Neural crest cell (in vitro differentiated cells): ENCODE measurements around the gene LPP. TPM values are rescaled to one million over a fixed set of nuclear protein-coding genes. Genes with fewer than 3 reads are reported as not detected.

ENCODE experiments used
- DNase-seq: peaks from one replicate; pipeline ENCODE4 v3.0.0; 2021; ENCODE audit warnings: low read depth, mixed read lengths, low spot score
- H3K27ac Mint-ChIP-seq: one replicate; pipeline ENCODE4 v1.8.0; 2021; ENCODE audit warnings: mild to moderate bottlenecking, mixed read lengths; ENCODE audit not compliant: unreplicated experiment
- H3K27me3 Mint-ChIP-seq: 2 replicates; pipeline ENCODE4 v1.8.0; 2021; ENCODE audit warnings: low read depth, mild to moderate bottlenecking, mixed read lengths
- H3K36me3 Mint-ChIP-seq: 2 replicates; pipeline ENCODE4 v1.8.0; 2021; ENCODE audit warnings: low read depth, mild to moderate bottlenecking, mixed read lengths
- H3K4me1 Mint-ChIP-seq: 2 replicates; pipeline ENCODE4 v1.8.0; 2021; ENCODE audit warnings: mixed read lengths
- H3K4me3 Mint-ChIP-seq: one replicate; pipeline ENCODE4 v1.8.0; 2021; ENCODE audit warnings: mild to moderate bottlenecking, mixed read lengths
- H3K9me3 Mint-ChIP-seq: 2 replicates; pipeline ENCODE4 v1.8.0; 2021; ENCODE audit warnings: mixed read lengths
- total RNA-seq: library from RNA; stranded (reverse); gene quantifications from 2 replicates; pipeline ENCODE4 v1.2.1, GENCODE V29; 2021
- TF ChIP-seq, protein P1 (sequence below): fragments of 200-600 bp; sonication (generic); conservative IDR thresholded peaks from 2 replicates; pipeline ENCODE4 v1.5.0; 2021; ENCODE audit warnings: antibody characterized with exemption, mild to moderate bottlenecking

The LPP gene
- total RNA-seq, 1 donor from 2014 or later, result 38.7 TPM

DNA sequence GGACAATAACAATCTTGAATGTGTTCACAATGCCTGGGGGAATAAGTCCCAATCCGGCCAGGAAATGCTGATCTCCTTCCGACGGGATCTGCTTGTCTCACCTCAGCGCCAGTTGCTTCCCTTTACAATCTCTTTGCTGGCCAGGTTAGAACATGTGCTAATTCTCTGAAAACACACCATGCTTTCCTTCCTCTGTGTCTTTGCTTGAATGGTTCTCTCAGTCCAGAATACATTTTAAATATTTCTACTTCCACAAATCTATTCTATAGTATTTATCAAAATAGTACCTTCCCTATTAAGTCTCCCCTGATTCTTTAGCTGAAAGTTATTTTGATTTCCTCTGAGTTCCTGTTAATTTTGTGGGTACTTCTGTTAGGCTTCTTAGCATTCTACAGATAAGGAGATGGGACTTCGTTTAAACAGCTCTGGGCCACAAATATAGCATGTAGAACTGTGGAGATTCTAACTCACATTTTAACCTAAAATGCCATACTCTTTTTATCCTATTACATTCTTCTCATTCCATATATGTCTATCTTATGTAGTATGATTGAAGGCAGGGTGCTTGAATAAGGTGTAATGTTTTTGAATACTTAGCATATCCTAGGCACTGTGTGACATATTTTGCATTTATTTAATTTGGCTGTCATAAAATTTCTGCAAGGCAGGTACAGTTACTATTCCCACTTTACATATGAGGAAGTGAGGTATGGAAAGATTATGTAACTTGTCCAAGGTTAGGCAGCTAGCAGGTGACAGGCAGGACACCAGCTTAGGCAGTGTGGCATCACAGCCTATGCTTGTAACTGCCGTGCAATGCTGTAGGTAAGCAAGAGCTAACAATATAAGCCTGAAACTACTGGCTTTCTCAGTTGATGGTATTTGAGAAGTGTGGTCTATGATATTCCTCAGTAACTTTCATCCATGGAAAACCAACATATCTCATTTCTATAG lies 299.8 kb downstream of the LPP start:
- H3K4me1 Mint-ChIP-seq, result peaks cover 20% of the 10 kb centered on the region
- no peaks in the 10 kb centered on the region for H3K27me3 Mint-ChIP-seq
- H3K4me3 Mint-ChIP-seq, result no peak overlapping the region
- H3K36me3 Mint-ChIP-seq, result no peaks in the 10 kb centered on the region
- no peaks in the 10 kb centered on the region for H3K9me3 Mint-ChIP-seq
- no peak overlapping the region for H3K27ac Mint-ChIP-seq
- TF ChIP-seq, protein P1, sequence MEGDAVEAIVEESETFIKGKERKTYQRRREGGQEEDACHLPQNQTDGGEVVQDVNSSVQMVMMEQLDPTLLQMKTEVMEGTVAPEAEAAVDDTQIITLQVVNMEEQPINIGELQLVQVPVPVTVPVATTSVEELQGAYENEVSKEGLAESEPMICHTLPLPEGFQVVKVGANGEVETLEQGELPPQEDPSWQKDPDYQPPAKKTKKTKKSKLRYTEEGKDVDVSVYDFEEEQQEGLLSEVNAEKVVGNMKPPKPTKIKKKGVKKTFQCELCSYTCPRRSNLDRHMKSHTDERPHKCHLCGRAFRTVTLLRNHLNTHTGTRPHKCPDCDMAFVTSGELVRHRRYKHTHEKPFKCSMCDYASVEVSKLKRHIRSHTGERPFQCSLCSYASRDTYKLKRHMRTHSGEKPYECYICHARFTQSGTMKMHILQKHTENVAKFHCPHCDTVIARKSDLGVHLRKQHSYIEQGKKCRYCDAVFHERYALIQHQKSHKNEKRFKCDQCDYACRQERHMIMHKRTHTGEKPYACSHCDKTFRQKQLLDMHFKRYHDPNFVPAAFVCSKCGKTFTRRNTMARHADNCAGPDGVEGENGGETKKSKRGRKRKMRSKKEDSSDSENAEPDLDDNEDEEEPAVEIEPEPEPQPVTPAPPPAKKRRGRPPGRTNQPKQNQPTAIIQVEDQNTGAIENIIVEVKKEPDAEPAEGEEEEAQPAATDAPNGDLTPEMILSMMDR, result no peak
- no peak for DNase-seq

DNA sequence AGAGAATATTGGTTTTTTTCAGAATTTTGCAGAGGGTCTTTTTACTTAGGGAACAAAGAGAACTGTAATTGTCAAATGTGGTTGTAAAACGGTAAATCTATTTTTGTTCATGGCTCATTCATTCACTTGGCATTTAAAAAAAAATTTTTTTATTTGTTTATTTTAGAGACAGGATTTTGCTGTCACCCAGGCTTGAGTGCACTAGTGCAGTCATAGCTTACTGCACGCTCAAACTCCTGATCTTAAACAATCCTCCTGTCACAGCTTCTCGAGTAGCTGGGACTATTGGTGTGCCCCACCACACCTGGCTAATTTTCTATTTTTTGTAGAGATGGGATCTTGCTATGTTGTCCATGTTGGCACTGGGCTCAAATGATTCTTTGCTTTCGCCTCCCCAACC lies 301.8 kb downstream of the LPP start:
- TF ChIP-seq, protein P1, result no peak
- H3K27ac Mint-ChIP-seq, result no peak overlapping the region
- DNase-seq, result no peak
- peaks cover 20% of the 10 kb centered on the region for H3K4me1 Mint-ChIP-seq
- H3K9me3 Mint-ChIP-seq, result no peaks in the 10 kb centered on the region
- no peaks in the 10 kb centered on the region for H3K36me3 Mint-ChIP-seq
- H3K27me3 Mint-ChIP-seq, result no peaks in the 10 kb centered on the region
- no peak overlapping the region for H3K4me3 Mint-ChIP-seq

DNA sequence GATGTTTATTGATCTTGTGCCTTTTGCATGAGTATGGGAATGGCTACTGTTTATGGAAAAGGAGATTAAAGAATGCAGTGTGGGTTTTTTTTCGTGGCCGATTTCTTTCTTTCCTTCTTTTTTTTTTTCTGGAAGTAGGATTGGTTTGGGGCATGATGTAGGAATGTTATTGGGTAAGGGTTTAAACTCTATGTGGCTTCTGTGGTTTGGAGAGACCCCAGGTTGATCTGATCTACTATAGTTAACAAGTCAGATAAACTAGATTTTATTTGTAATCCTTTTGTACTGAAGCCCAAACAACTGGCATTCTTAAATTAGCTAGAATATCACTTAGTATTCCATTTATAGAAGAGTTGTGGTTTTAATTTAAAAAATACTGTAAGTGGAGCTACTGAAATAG lies 304.8 kb downstream of the LPP start:
- Mint-ChIP-seq H3K36me3 (no peaks in the 10 kb centered on the region), H3K9me3 (no peaks in the 10 kb centered on the region), H3K27ac (no peak overlapping the region), H3K27me3 (no peaks in the 10 kb centered on the region), H3K4me3 (no peak overlapping the region), H3K4me1 (no peaks in the 10 kb centered on the region)
- TF ChIP-seq, protein P1, result no peak
- DNase-seq, result no peak

DNA sequence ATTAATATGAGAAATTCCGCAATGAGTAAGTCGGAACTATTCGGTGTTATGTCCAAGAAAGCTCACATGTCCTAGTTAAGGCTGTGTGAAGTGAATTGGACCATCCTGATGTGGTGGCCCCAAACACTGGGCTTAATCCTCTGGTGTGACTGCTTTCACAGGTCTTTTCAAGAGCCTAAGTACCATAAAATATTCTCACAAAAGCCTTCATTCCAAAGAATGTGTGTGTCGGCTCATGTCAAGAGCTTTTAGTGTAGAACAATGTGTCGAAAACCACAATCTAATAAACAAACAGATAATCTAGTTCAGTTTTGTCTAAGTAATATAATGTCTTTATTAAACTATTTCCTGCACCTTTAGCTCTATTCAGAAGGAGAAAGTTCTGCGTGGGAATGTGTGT lies 311.4 kb downstream of the LPP start:
- peaks cover 21% of the 10 kb centered on the region for H3K4me1 Mint-ChIP-seq
- H3K4me3 Mint-ChIP-seq, result no peak overlapping the region
- TF ChIP-seq, protein P1, result no peak
- H3K27ac Mint-ChIP-seq, result no peak overlapping the region
- H3K9me3 Mint-ChIP-seq, result peaks cover 10% of the 10 kb centered on the region
- peaks cover 11% of the 10 kb centered on the region for H3K36me3 Mint-ChIP-seq
- no peaks in the 10 kb centered on the region for H3K27me3 Mint-ChIP-seq
- no peak for DNase-seq

DNA sequence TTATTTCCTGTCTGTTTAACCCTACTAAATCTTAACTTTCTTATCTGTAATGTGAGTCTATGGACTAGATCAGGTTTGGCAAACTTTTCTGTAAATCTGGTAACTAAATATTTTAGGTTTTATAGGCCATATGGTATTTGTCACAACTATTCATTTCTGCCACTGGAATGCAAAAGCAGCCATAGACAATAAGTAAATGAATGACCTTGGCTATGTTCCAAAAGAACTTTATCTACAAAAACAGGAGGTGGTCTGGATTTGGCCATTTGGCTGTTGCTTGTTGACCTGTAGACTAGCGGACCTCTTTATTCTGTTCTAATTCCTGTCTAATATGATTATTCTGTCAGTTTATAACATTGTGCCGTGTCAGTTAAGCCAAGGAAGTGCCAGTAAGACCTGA lies 314.2 kb downstream of the LPP start:
- peaks cover 14% of the 10 kb centered on the region for H3K36me3 Mint-ChIP-seq
- H3K9me3 Mint-ChIP-seq, result peaks cover 10% of the 10 kb centered on the region
- H3K27me3 Mint-ChIP-seq, result no peaks in the 10 kb centered on the region

More for the DNA sequence above, 314.2 kb downstream of the LPP start:
- no peak overlapping the region for H3K4me3 Mint-ChIP-seq
- DNase-seq, result no peak
- no peak overlapping the region for H3K27ac Mint-ChIP-seq
- peaks cover 21% of the 10 kb centered on the region for H3K4me1 Mint-ChIP-seq
- TF ChIP-seq, protein P1, result no peak
